ENCODE results near the gene FAT1.

DNA sequence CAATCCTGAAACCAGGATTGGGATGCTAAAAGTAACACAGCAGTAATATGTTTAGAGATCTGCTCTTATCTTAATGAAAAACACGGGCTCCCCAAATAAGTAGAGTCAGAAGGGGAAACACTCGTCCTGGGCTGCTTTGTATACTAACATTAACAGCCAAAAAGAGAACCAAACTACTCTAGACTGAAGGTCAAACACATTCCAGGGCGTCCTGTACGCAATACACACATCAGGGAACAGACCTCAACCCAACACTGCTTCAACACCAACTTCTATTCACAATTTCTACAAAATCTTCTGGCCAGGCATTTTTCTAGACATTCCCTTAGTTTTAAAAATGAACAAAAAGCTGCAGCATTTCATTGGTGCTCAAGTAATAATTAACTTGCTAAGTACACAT, 21.4 kb downstream of the FAT1 start:
- no peak for TF ChIP-seq POLR2A (IDR thresholded peaks at IDR 0.05)
- TF ChIP-seq, protein P1, sequence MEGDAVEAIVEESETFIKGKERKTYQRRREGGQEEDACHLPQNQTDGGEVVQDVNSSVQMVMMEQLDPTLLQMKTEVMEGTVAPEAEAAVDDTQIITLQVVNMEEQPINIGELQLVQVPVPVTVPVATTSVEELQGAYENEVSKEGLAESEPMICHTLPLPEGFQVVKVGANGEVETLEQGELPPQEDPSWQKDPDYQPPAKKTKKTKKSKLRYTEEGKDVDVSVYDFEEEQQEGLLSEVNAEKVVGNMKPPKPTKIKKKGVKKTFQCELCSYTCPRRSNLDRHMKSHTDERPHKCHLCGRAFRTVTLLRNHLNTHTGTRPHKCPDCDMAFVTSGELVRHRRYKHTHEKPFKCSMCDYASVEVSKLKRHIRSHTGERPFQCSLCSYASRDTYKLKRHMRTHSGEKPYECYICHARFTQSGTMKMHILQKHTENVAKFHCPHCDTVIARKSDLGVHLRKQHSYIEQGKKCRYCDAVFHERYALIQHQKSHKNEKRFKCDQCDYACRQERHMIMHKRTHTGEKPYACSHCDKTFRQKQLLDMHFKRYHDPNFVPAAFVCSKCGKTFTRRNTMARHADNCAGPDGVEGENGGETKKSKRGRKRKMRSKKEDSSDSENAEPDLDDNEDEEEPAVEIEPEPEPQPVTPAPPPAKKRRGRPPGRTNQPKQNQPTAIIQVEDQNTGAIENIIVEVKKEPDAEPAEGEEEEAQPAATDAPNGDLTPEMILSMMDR (IDR thresholded peaks at IDR 0.05): no peak

All from right lobe of liver (tissue), 4 donors.